AG20443 (cell line): ENCODE results near the gene RUSF1.
"Not testable (repeated sequence)": the region's sequence is repeated elsewhere in the genome, so short reads cannot be mapped to it uniquely, and the experiment has no call there.

ENCODE experiments used
- DNase-seq: peaks from one replicate; pipeline ENCODE4 v3.0.0; 2012; ENCODE audit warnings: low spot score, mixed read lengths

RUSF1 gene

DNA sequence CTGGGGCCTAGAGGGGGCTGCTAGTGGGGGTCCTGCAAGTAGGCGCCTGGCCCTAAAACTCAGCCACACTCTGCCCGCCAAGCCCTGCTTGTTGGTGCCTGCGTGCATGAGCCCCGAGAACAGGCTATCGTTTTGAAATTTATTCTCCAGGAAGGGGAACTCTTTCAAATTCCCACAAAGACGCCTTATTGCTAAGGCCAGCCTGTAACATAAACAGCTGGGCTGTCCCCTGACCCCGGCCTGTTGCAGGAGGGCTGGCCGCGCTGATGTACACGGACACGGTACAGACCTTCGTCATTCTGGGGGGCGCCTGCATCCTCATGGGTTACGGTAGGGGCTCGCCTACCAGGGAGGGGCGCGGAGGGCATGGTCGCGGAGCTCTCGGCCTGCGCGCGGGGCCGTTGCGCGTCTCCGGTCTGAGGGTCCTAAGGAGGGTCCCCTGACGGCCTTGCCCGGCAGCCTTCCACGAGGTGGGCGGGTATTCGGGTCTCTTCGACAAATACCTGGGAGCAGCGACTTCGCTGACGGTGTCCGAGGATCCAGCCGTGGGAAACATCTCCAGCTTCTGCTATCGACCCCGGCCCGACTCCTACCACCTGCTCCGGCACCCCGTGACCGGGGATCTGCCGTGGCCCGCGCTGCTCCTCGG is 21.0 kb downstream of the RUSF1 start:
- no peak for DNase-seq

- DNase-seq, result no peak
Observed at GRCh38 chr16:31486045-31486444, 22.1 kb downstream of the RUSF1 start.

DNA sequence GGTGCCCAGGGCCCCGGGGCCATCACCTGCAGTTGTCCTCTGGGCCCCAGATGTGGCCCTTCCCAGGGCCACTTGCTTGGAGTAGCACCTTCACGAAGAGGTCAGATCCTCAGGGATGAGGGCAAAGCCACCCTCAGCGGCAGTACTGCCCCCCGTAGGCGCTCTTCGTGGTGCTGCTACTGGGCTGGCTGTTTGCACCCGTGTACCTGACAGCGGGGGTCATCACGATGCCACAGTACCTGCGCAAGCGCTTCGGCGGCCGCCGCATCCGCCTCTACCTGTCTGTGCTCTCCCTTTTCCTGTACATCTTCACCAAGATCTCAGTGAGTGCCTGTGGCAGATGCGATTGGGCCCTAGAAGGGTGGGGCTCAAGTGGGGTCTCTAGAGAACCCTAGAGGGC is 22.6 kb downstream of the RUSF1 start:
- DNase-seq, result no peak

- no peak for DNase-seq
Observed at GRCh38 chr16:31484491-31485171, 23.6 kb downstream of the RUSF1 start.

DNA sequence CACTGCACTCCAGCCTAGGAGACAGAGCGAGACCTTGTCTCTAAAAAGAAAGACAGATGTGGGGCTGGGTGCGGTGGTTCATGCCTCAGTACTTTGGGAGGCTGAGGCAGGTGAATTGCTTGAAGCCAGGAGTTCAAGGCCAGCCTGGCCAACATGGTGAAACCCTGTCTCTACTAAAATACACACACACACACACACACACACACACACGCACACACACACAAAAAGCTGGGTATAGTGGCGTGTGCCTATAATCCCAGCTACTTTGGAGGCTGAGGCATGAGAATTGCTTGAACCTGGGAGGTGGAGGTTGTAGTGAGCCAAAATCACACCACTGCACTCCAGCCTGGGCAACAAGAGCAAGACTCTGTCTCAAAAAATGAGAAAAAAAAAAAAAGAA is 24.1 kb downstream of the RUSF1 start:
- DNase-seq, result not testable (repeated sequence)

- no peak for DNase-seq
Observed at GRCh38 chr16:31483081-31483480, 25.1 kb downstream of the RUSF1 start, which contains the start of gene SLC5A2. TSS of gene SLC5A2 (plus strand) at chr16:31483123. CDS start at chr16:31483137, 14 bp downstream.

DNA sequence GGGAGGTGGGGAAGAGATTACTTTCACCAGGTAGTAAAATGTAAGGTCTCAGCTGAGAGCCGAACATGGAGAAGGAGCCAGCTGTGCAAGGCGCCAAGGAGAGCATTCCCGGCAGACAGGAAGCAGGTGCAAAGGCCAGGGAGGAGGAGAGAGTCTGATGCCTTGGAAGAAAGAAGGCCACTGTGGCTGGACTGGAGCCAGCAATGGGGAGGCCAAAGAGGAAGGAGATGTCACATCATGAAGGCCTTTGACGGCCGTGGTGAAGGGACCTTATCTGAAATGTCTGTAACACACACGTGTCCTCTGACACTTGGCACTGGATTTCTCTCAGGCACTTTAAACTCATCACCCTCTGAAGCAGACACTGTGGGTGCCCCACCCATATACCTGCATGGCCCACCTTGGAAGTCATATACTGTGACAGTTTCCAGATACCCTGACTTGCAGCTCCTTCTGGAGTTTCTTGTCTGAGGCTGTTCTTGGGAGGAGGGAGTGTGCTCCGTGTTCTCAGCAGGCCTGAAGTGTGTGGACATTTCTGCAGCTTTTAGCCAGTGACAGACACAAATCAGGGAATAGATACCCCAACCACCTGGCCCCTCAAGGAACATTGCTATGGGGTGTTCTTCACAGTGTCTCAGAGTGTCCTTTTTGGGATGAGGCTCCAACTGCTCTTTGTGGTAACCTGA is 27.2 kb downstream of the RUSF1 start:
- DNase-seq, result no peak

- no peak for DNase-seq
Observed at GRCh38 chr16:31479751-31480150, 28.4 kb downstream of the RUSF1 start.

- no peak for DNase-seq
Observed at GRCh38 chr16:31478956-31479355, 29.2 kb downstream of the RUSF1 start.

DNA sequence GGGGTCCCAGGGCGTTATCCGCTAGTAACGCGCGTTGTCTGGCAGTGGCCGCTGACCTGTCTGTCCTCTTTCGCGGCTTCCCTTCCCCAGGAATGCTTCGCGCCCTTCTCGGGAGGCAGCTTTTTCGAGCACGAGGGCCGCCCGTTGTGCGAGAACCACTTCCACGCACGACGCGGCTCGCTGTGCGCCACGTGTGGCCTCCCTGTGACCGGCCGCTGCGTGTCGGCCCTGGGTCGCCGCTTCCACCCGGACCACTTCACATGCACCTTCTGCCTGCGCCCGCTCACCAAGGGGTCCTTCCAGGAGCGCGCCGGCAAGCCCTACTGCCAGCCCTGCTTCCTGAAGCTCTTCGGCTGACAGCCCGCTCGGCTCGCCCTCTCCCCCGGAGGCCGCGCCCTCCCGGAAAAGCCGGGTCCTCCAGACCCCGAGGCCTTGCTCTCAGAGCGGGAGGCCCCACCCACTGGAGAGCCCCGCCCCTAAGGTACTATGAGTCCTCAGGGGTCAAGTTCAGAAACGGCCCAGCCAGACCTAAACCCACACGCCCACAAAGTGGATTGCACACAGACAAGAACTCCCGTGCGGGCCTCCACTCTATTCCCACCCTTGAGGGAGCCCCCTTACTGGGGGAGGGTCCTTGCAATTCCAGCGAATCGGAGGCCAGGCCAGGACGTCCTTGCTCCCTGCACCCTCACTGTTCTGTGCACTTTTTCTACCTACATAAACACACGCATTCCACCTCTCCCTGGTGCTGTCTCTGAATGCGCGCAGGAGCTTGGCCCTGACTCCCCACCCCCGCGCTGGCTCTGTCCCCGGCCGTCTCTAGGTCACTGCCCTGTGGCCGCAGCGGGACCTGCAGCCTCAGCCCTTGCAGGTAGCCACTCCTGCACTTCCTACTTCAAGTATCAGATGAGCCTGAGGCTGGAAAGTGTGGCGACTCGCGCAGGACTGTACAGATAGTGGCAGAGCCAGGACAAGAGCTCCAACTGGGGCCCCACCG is 30.7 kb downstream of the RUSF1 start:
- no peak for DNase-seq

DNA sequence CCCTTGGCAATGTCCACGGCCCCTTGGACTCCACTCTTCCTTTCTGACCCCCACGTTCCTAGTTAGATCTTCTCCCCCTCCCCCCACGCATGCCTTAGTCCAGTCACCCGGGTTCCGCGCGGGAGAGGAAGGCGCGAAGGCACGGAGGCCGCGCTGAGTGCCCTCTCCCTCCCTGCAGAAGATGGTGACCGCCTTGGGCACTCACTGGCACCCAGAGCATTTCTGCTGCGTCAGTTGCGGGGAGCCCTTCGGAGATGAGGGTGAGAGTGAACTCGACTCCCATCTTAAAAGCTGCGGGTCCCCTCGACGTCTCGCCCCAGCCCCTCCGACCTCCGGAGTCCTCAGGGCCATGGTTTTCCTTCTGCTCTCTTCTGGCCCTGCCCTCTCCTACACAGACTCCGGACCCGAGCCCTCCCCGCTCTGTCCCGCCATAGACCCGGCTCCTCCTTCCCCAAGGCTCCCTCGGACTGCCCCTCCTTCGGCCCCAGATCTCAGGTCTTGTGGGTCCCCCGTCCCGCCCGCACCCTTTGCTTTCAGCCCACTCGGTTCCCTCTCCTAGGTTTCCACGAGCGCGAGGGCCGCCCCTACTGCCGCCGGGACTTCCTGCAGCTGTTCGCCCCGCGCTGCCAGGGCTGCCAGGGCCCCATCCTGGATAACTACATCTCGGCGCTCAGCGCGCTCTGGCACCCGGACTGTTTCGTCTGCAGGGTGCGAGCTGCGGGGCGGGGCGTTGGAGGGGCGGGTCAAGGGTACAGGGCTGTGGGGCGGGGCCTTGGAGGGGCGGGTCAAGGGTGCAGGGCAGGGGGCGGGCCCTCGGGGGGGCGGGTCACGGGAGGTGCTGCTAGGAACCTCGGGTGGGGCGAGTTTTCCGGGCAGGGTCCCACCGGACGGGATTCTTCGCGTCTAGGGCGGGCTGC is 31.6 kb downstream of the RUSF1 start:
- no peak for DNase-seq

GRCh38 chr16:31475946-31476302 is 32.3 kb downstream of the RUSF1 start:
- DNase-seq, result no peak

GRCh38 chr16:31474773-31475738 is 33.1 kb downstream of the RUSF1 start:
- no peak for DNase-seq

DNA sequence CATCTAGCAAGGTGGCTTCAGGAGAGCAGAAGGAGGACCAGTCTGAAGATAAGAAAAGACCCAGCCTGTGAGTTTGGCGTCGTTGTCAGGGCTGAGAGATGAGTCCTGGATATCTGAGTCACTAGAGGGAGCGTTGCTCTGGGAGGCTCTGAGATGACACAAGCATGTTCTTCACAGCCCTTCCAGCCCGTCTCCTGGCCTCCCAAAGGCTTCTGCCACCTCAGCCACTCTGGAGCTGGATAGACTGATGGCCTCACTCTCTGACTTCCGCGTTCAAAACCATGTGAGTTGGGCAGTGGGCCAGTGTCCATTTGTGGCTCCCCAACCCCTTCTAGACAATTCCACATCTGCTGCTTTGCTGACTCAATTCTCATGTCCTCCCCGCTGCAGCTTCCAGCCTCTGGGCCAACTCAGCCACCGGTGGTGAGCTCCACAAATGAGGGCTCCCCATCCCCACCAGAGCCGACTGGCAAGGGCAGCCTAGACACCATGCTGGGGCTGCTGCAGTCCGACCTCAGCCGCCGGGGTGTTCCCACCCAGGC is 33.9 kb downstream of the RUSF1 start:
- DNase-seq, result peak; percentile 87

GRCh38 chr16:31473264-31473984 is 34.8 kb downstream of the RUSF1 start:
- DNase-seq, result no peak

GRCh38 chr16:31472709-31473203 is 35.4 kb downstream of the RUSF1 start:
- peak; percentile 96 for DNase-seq

DNA sequence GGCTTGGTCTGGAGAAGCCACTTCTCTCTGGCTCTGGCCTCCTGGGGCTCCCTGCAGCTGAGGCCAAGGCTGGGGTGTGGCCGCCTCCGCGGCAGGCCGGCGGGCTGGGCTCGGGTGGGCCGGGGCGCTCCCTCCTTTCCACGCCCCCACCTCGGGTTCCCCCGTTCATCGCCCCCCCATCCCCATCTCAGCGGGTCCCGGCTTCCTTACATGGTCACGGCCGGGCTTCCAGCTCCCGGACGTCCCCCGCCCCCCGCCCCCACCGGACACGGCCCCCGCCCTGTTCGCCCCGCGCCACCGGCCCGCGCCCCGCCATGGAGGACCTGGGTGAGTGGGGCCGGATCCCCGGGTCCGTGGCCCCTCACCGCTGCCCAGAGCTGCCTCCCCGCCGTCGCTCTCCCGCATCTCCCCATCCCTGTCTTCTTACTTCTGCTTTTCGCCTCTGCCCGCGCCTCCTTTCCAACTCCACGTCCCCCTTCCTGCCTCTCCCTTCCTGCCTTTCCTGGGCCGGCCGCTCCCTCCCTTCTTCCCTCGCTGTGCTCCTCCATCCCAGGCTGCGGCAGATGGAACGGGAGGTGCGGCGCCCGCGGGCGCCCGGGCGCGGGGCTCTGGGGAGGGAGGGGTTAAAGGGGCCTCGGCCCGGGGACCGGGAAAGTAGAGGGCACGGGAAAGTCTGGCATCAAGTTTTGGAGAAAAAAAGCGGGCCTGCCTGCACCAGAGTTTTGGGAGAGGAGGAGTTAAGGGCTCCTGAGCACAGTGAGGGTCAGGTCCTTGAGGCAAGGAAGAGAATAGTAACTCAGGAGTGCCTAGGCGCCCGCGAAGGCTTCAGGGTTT is 36.1 kb downstream of the RUSF1 start, which contains the start of gene TGFB1I1:
Gene TGFB1I1 (plus strand): TSS at position 278 of the 834 bp plus-strand sequence. CDS start 37 bp downstream, at position 315.
- peak; percentile 90 for DNase-seq
